ENCODE results near the gene BRPF1.

DNA sequence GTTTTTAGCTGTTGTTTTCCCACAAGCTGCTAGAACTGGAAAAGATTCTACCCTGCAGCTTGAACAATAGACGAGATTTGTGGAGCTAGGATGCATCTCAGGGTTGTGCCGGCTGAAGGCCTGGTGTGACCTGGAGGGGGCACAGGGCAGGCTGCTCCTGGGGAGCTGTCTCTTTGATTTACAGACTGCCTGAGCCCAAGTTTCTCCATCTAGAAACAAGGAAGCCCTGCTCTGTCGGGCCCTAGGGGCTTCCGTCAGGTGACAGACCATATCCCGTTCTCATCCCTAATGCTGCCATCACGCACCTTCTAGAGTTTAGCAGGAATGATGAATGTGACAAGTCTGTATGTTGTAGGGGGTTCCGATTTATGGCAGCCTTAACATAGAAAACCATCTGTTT is 35.8 kb upstream of the BRPF1 start:
- TF ChIP-seq CTCF (IDR thresholded peaks at IDR 0.05 in 8 of 11, conservative IDR thresholded peaks at IDR 0.05 in 3 of 11) (no peak), POLR2AphosphoS5 (IDR thresholded peaks at IDR 0.05) (no peak), POLR2A (IDR thresholded peaks at IDR 0.05) (no peak)

All from spleen (tissue), 7 donors.